ENCODE data around the gene ASF1A. TPM values are rescaled to one million over a fixed set of nuclear protein-coding genes. Genes with fewer than 3 reads are reported as not detected.

ASF1A gene
- total RNA-seq, 1 experiment from 2014 or later: 34.4 TPM

DNA sequence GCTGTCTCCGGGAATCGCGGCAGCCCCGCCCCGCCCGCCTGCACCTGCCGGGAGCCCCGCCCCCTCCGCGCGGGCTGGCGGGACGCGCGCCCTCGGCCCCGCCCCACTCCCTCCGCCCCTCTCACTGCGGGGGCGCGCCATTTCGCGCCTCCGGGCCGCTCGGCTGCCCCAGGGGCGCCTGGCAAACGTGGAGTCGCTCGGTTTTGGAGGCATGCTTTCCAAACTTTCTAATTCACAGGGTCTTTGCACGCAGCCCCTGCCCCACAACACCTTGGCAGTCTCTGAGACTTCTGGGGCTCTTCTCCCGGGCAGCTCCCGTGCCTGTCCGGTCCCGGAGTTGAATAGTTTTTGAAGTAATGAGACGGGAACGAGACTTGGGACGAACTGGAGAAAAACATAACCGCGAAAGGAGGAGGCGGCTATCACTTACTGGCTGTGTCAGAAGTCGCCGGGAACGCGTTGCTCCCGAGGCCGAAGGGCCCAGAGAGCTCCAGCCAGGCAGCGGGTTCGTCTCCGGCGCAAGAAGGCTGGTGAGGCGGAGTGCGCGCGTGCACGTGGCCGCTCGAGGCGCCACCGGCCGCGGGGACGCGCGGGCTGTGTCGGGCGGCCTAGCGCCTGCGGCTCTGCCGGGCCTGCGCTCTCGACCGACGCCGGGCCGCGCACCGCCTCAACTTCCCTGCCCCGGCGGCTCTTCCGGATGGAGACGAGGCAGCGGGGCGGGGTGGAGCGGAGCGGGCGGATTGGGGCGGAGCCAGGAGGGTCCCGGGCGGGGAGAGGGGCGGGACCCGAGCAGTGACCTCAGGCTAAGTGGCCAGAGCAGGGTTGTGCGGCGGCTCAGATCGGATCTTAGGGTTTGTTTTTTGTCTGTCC is 40.7 kb downstream of the ASF1A start, which contains the start of gene MCM9:
Gene MCM9 (minus strand): TSS at position 699 of the 870 bp plus-strand sequence. CDS start 3,436 bp downstream, outside the sequence.
- Histone ChIP-seq H3K4me2 (ENCODE audit: insufficient read depth, insufficient read length, low read length) (peak within 1 kb of the TSS; percentile 87), H2BK12ac (ENCODE audit: insufficient read length, low read depth, low read length) (no peak within 1 kb of the TSS), H3K9ac (ENCODE audit: extremely low read depth, insufficient read length, low read length) (peak within 1 kb of the TSS; percentile 84), H3K27me3 (ENCODE audit: insufficient read depth, low read length) (no peaks in the 10 kb centered on the region), H3K56ac (ENCODE audit: insufficient read length, low read depth, low read length) (no peak within 1 kb of the TSS), H2AK5ac (ENCODE audit: insufficient read length, low read length) (no peak within 1 kb of the TSS), H3K27ac (ENCODE audit: insufficient read length, low read depth, low read length) (peak within 1 kb of the TSS; percentile 86), H3K4ac (ENCODE audit: low read depth, low read length) (no peak within 1 kb of the TSS; the same call in 1 of the 2 replicates), H3K4me1 (ENCODE audit: insufficient read depth, low read length) (no peaks in the 10 kb centered on the region), H2BK5ac (ENCODE audit: insufficient read length, low read length) (no peak within 1 kb of the TSS), H4K5ac (ENCODE audit: insufficient read length, low read depth, low read length) (no peak within 1 kb of the TSS), H3K9me3 (ENCODE audit: control insufficient read depth, low read depth, low read length) (no peaks in the 10 kb centered on the region), H3K18ac (ENCODE audit: insufficient read length, low read depth, low read length) (peak within 1 kb of the TSS; percentile 43), H2AFZ (ENCODE audit: low read length) (peak within 1 kb of the TSS; percentile 2), H2BK120ac (ENCODE audit: low read depth, low read length, poor library complexity, severe bottlenecking) (no peak within 1 kb of the TSS), H2BK20ac (ENCODE audit: low read depth, low read length, poor library complexity, severe bottlenecking) (no peak within 1 kb of the TSS), H3K14ac (ENCODE audit: insufficient read depth, low read length) (peak within 1 kb of the TSS; percentile 84), H4K20me1 (ENCODE audit: control insufficient read depth, insufficient read depth, insufficient read length) (no peaks in the 10 kb centered on the region), H3K79me2 (ENCODE audit: insufficient read depth, low read length) (no peaks in the 10 kb centered on the region; the same call in 1 of the 2 replicates), H4K8ac (replicated peaks; ENCODE audit: insufficient read length, low read depth, low read length) (no peak within 1 kb of the TSS), H4K91ac (ENCODE audit: insufficient read length, low read depth, low read length) (no peak within 1 kb of the TSS), H3K23me2 (ENCODE audit: insufficient read length, low read depth, low read length, poor library complexity, severe bottlenecking) (peaks cover 4% of the 10 kb centered on the region), H3T11ph (ENCODE audit: low read length) (no peak within 1 kb of the TSS), H3K23ac (ENCODE audit: insufficient read length, low read depth, low read length) (no peak within 1 kb of the TSS), H3K79me1 (ENCODE audit: insufficient read depth, low read depth, low read length, poor library complexity, severe bottlenecking) (no peaks in the 10 kb centered on the region), H2BK15ac (ENCODE audit: low read depth, low read length) (no peak within 1 kb of the TSS)
- H3K9me3 Mint-ChIP-seq: peaks cover 19 to 20% of the 10 kb centered on the region in 2 experiments
- no CpG with 5 or more reads among the region's 95 CpGs for WGBS (ENCODE audit: extremely low coverage, insufficient read length, low lambda C conversion rate)
- peak within 1 kb of the TSS; percentile 86 to 95 for H3K4me3 Mint-ChIP-seq
- H3K27me3 Mint-ChIP-seq (ENCODE audit: low read depth): no peaks in the 10 kb centered on the region
- peak; percentile 95 for DNase-seq
- peaks cover 18 to 19% of the 10 kb centered on the region in 2 experiments for H3K4me1 Mint-ChIP-seq
- H3K27ac Mint-ChIP-seq: peak within 1 kb of the TSS; percentile 97 to 99 (median 98)
- no peak for TF ChIP-seq CTCF (conservative IDR thresholded peaks at IDR 0.05)
- H3K36me3 Mint-ChIP-seq (ENCODE audit: insufficient read depth in 1 of 3, low read depth in 3 of 3): peaks cover 36 to 65% (median 38%) of the 10 kb centered on the region in 3 experiments
